H54 (cell line): Measurements from ENCODE around the gene SRD5A1.

ENCODE experiments used
- DNase-seq: peaks from one replicate; pipeline ENCODE4 v3.0.0; 2011; ENCODE audit warnings: low spot score, mixed read lengths; ENCODE audit not compliant: insufficient read length
- FAIRE-seq: peaks from 3 replicates; lab custom pipeline; 2011; peaks lifted over from hg19 to GRCh38; lab: Jason Lieb, UNC
- POLR2A ChIP-seq: IDR thresholded peaks from 2 replicates; pipeline ENCODE4 v1.6.1; 2011; ENCODE audit warnings: low read depth, mild to moderate bottlenecking, low read length

The SRD5A1 gene

GRCh38 chr5:6674421-6674820, 41.2 kb downstream of the SRD5A1 start:
- FAIRE-seq, result no peak
- no peak for DNase-seq

DNA sequence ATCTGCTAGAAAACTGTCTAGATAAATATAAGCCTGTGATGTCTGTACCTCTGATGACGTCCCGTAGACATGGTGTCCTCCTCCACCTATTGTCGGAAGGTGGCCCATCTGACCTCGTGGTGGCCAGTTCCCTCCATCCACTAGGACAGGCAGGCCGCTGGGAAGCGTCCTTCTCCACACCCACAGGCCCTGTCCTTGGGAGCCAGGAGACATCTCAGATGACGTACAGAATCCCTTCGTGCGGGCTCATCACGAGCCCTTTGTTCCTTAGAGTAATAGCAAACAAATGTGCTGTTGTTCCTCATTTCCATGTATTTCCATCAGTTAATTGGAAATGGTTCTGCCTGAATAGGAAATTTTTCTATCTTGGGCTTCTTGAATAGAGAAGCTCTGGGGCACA, 41.6 kb downstream of the SRD5A1 start:
- no peak for DNase-seq
- no peak for FAIRE-seq

More at GRCh38 chr5:6674421-6674820, 41.2 kb downstream of the SRD5A1 start:
- TF ChIP-seq POLR2A, result no peak

GRCh38 chr5:6675784-6676491, 42.7 kb downstream of the SRD5A1 start:
- FAIRE-seq (no peak), DNase-seq (no peak)
- TF ChIP-seq POLR2A, result no peak

More for the DNA sequence above, 41.6 kb downstream of the SRD5A1 start:
- TF ChIP-seq POLR2A, result no peak

GRCh38 chr5:6676702-6677101, 43.5 kb downstream of the SRD5A1 start:
- no peak for TF ChIP-seq POLR2A
- DNase-seq (peak; percentile 26), FAIRE-seq (no peak)

DNA sequence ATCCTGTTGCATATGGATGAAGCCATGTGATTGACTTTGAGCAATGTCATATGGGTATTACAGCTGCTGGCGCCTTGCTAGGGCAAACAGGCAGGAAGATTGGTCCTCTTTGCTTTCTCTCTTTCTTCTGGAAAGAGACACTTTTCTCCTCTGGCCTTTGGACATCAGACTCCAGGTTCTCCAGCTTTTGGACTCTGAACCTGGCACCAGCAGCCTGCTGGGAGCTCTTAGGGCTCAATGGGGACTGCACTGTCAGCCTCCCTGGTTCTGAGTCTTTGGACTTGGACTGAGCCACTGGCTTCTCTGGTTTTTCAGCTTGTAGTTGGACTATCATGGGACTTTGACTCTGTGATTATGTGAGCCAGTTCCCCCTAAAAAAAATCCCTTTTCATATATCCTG, 45.1 kb downstream of the SRD5A1 start:
- TF ChIP-seq POLR2A, result no peak
- DNase-seq (no peak), FAIRE-seq (no peak)

GRCh38 chr5:6680922-6681321, 47.7 kb downstream of the SRD5A1 start:
- no peak for DNase-seq
- FAIRE-seq, result no peak
- no peak for TF ChIP-seq POLR2A

GRCh38 chr5:6681682-6682081, 48.4 kb downstream of the SRD5A1 start:
- no peak for FAIRE-seq
- DNase-seq, result no peak
- no peak for TF ChIP-seq POLR2A

GRCh38 chr5:6682239-6682638, 49.0 kb downstream of the SRD5A1 start:
- FAIRE-seq (no peak), DNase-seq (no peak)
- no peak for TF ChIP-seq POLR2A

DNA sequence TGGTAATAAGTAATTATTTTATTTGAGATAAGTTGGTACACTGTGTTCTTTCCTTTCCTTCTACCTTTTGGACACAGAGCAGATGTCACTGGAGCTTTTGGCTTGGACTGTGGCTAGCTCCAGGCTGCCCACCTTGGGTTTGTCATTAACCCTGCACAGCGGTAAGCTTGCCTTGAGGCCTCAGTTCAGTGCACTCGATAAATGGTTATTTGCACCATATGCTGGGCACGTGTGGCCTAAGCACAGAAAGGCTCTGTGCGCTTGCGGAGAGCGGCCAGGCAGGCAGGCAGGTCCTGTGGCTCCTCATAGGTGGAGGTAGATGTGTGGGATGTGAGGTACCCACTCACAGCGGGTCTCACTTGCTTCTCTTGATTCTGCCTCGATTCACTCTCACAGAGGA, 50.0 kb downstream of the SRD5A1 start:
- TF ChIP-seq POLR2A, result no peak
- FAIRE-seq, result no peak
- no peak for DNase-seq

- FAIRE-seq (no peak), DNase-seq (no peak)
- no peak for TF ChIP-seq POLR2A
Observed at GRCh38 chr5:6684075-6684474, 50.8 kb downstream of the SRD5A1 start.

DNA sequence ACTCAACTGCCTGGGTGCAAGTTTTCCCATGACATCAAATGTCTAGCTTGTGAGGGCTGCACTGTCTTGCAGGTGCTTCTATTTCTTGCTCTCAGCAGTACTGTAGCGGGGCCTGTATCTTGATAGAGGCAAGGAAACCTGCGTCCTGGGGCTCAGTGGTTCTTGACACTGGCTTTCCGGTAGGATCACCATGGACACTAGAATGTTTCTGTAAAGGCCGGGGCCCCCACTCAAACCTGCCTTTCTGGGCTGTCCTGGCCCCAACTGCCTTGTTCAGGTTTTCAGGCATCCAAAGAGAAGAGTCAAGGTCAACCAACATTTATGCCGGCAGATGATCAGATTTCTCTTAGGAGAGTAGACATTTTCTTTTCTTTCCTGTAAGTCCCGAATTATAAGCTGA, 53.3 kb downstream of the SRD5A1 start:
- no peak for TF ChIP-seq POLR2A
- DNase-seq (no peak), FAIRE-seq (no peak)

GRCh38 chr5:6686915-6687409, 53.7 kb downstream of the SRD5A1 start:
- FAIRE-seq, result no peak
- TF ChIP-seq POLR2A, result no peak
- no peak for DNase-seq

DNA sequence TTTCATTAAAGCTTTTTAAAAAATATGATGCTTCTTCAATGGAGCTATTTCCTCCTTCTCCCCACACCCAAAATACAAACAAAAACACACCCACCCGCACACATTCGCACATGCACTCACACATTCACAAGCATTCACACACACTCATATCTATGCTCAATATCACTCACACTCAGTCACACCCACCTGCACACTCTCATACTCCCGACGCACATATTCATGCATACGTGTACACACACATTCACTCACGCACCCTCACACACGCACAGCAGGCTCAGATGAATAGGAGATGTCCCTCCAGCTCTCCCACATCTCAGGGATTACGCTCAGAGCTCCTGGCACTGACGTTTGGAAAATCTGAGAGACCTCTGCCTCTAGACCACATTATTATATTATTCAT, 54.3 kb downstream of the SRD5A1 start:
- FAIRE-seq (no peak), DNase-seq (no peak)
- no peak for TF ChIP-seq POLR2A

GRCh38 chr5:6692906-6693305, 59.7 kb downstream of the SRD5A1 start:
- no peak for FAIRE-seq
- no peak for DNase-seq
- TF ChIP-seq POLR2A, result no peak

DNA sequence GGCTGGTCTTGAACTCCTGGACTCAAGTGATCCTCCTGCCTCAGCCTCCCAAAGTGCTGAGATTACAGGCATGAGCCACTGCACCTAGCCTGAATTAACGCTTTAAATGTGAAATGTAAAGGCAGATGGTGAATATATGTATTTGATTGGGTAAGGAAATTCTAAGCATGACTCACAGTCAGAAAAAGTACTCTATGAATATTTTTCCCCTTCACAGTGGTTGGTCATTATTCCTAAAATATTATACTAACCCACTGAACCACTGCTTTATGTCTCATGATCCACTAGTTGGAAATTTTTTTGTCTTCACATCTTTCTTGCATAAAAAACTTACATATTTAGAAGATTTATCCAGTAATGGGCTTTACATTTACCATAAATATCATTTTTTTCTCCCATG, 65.5 kb downstream of the SRD5A1 start:
- no peak for TF ChIP-seq POLR2A
- FAIRE-seq (no peak), DNase-seq (no peak)
